A549 treated with ZK216348 at 1 μM for 4 hours (cell line): ENCODE measurements around the gene PRR5L. TPM values are rescaled to one million over a fixed set of nuclear protein-coding genes. Genes with fewer than 3 reads are reported as not detected.

Source experiments
- total RNA-seq: library from RNA; stranded (reverse); fragments of 200-300 nt; extraction: Qiagen RNA extraction; gene quantifications from 5 replicates; pipeline ENCODE4 v1.2.3, GENCODE V29; 2022; ENCODE audit warnings: low read depth

The PRR5L gene
- 9.2 to 13.6 TPM (median 11.2 TPM) in 5 replicates for total RNA-seq

DNA sequence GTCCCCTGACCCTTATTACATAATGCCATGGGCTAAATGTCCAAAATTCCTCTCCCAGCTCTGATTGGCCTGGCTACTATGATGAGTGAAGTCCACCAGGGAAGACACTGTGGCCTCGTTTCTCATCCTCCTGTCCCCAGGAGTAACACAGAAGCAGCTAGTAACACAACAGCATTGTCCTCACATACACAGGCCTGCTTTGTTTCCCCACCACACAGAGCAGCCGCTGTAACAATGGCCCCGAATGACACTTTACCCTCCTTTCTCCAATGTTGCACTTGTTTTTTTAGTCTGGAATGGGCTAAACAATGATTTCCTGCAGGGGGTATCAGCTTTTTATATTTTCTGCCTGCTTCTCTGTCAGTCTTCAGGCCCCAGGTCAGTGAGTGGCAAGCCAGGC, at the start of gene PRR5L:
Gene PRR5L (plus strand): TSS at position 363 of the 400 bp plus-strand sequence. CDS start 104,834 bp downstream, outside the sequence.

DNA sequence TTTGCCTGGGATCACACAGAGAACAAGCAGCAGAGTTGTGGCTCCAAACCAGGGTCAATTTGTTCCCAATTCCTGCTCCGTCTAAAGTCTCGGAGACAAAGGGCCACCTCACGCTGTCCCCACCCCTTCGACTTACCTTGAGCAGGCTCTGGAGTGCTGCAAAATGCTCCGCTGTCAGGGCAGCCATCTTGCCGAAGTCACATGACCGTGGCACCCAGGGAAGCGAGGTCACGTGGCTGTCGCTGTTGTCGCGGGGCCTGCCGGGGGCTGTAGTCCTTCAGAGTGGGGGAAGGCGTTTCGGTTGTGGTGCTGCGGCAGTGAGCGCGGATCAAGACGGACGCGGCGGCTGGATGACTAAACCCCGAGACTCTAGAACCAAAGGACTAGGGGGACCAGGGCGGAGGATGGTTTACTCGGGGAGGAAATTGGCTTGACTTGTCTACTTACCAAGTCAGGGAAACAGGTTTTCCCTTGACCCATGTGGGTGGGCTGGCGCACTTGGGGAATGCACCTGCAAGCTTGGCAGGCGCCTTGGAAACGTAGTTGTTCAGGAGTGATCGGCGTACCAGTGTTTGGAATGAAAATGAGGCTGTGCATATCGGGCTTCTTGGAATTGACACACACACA, 6.7 kb upstream of the PRR5L start, which contains the start of gene COMMD9:
Gene COMMD9 (minus strand): TSS at position 199 of the 627 bp plus-strand sequence. CDS start 12 bp downstream, at position 187.

GRCh38 chr11:36509694-36510593, 213.9 kb downstream of the PRR5L start, which contains the start of gene TRAF6:
TRAF6 (minus strand) TSS chr11:36510272; CDS start chr11:36501515, 8,757 bp downstream.

Other genes starting within 250 kb of the PRR5L start
- gene COMMD9, start 6.9 kb upstream of the PRR5L start, total RNA-seq = 44.5 to 52.0 TPM (median 48.7 TPM) in 5 replicates
- 5.1 to 7.7 TPM (median 6.8 TPM) in 5 replicates for gene TRAF6, start 214.0 kb downstream of the PRR5L start, total RNA-seq